ENCODE measurements around the gene TAB2.
"Not testable (repeated sequence)": the region's sequence is repeated elsewhere in the genome, so short reads cannot be mapped to it uniquely, and the experiment has no call there.

Gene TAB2

DNA sequence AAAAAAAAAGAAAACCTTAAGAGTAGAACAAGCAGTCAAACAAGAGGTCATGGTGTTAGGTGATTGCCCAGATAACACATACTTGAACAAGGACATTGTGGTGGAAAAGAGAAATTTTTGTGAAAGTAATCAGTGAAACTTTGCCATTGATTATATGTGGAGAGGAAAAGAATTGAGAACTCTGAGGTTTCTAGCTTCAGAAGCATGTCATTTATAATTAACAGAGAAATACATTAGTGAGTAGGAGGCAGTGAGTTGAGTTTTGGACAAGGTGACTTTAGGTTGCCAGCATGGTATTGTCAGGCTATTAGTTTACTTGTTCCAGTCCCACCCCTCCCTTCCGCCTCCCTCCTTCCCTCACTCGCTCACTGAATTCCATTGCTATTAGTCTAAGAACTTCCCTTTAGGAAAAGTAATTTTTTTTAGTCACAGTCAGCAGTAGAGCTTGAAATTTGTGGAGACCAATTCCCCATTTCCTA lies 17.2 kb downstream of the TAB2 start:
- no peak for DNase-seq

DNA sequence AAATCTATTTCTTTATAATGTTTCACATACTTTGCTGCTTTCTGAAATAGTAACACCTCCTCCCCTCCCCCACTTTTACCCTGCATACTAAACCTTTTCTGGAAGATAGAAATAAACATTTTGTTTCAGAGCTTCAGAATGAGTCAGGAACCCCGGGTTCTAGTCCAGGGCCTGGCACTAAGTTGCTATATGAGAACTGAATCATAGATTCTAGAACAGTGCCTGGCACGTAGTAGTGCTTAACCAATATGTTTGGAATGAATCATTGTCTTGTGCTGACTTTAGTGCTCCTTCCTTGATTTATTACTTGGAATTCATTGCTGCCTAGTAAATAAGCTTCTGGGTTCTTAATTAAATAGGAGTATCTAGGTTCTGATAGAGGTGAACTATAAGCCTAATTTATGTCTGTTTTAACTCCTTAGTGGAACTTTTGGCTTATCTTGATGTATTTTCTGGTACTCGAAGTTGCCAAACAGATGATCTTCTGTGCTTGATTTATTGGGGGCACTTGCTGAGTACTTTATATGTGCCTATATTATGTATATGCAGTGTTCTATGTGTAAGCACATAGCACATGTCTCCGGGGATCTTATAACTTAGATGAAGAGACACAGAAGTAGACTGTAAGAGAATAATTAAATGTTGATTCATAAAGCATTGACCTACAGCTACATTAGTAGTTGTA lies 18.6 kb downstream of the TAB2 start:
- peak; percentile 33 for DNase-seq

DNA sequence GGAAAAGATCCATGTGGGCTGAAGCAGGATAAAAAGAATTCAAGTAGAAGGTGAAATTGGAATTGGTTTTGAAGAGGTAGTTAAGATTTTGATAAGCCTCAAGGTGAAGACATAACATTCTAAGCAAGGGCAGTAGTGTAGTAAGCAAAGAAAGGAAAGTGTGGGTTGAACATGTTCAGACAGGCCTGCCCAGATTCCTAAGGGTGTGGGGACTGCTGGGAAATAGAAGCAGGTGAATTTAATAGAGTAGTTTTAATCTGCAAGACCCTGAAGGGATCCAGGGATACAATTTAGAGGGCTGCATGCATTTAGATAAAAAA lies 19.1 kb downstream of the TAB2 start:
- no peak for DNase-seq

DNA sequence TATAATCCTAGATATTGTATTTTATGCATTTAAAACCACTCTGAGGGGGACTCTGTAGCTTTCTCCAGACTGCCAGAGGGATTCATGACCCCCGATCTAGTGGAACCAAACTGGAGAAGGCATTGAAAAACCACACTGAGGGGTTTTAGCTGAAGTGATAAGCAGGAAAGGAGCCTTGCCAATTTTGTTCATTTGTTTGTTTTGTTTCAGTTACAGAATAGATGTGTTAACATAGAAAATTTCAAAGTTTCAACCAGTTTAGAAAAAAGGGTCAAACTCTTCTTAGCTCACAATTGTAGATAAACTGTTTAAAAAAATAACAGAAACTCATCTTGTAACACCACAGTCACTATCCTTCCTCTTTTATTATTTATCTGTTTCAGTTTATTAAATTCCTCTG lies 19.8 kb downstream of the TAB2 start:
- DNase-seq: no peak

GRCh38 chr6:149340200-149340599 lies 22.7 kb downstream of the TAB2 start:
- no peak for DNase-seq

GRCh38 chr6:149342525-149342924 lies 25.0 kb downstream of the TAB2 start:
- no peak for DNase-seq

GRCh38 chr6:149343501-149343900 lies 26.0 kb downstream of the TAB2 start:
- no peak for DNase-seq

DNA sequence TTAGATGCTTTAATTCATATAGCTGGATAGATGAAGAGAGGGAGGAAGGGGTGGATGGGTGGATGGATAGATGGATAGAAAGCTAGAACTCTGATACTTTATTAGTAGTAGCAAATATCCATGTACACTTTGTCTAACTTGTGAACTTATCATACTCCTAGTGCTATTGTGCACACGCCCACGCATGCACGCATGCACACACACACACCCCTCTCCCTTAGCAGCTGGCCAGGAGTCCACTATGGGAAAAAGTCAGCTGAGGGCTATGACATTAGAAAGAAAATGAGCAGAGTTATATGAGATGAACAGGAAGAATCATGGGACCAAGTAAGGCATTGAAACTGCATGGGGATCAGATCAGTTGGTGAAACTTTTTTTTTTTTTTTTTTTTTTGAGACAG lies 28.6 kb downstream of the TAB2 start:
- DNase-seq: no peak

GRCh38 chr6:149347067-149347466 lies 29.6 kb downstream of the TAB2 start:
- no peak for DNase-seq

DNA sequence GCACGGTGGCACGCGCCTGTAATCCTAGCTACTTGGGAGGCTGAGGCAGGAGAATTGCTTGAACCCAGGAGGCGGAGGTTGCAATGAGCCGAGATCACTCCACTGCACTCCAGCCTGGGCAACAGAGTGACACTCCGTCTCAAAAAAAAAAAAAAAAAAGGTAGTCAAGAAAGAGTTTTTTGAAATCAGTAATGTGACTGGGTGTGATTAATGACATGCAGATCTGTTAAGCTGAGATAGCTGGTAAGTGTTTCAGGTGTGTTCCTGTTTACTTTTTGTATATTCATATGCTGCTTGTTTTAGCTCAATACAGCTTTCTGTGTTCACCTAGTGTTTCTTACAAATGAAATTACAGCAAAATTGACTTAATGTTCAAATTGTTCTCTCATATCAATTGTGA lies 31.8 kb downstream of the TAB2 start:
- not testable (repeated sequence) for DNase-seq

- no peak for DNase-seq
Observed at GRCh38 chr6:149354009-149354408, 36.5 kb downstream of the TAB2 start.

GRCh38 chr6:149356081-149356750 lies 38.7 kb downstream of the TAB2 start:
- DNase-seq: no peak

DNA sequence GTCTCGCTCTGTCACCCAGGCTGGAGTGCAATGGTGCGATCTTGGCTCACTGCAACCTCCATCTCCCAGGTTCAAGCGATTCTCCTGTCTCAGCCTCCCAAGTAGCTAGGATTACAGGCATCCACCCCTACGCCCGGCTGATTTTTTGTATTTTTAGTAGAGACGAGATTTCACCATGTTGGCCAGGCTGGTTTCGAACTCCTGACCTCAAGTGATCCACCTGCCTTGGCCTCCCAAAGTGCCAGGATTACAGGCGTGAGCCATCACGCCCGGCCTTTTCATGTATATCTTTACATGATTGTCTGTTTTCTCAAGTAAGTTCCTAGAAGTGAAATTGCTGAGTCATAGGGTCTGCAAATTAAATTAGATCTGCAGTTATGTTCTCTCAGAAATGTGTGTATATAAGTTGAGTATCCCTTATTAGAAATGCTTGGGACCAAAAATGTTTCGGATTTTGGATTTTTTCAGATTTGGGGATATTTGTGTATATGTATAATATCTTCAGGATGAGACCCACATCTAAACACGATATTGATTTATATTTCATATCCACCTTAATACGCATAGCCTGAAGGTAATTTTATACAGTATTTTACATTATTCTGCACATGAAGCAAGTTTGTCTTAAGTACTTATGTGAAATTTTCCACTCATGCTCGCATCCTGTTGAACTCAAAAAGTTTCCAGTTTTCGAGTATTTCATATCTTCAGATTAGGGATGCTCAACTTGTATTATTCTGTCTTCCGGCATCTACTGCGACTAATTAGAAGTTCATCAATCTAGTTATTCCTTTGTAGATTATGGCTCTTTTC lies 40.4 kb downstream of the TAB2 start:
- no peak for DNase-seq

GRCh38 chr6:149359440-149359839 lies 41.9 kb downstream of the TAB2 start:
- DNase-seq: no peak

DNA sequence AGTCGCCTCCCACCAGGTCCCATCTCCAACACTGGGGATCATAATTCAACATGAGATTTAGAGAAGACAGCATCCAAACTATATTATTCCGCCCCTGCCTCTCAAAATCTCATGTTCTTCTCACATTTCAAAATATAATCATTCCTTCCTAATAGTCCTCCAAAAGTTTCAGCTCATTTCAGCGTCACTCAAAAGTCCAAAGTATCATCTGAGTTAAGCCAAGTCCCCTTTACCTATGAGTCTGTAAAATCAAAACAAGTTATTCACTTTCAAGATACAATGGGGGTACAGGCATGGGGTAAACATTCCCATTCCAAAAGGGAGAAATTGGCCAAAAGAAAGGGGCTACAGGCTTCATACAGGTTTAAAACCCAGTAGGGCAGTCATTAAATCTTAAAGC lies 43.0 kb downstream of the TAB2 start:
- no peak for DNase-seq

GRCh38 chr6:149362289-149362688 lies 44.8 kb downstream of the TAB2 start:
- no peak for DNase-seq

- DNase-seq: no peak
Observed at GRCh38 chr6:149363154-149363553, 45.6 kb downstream of the TAB2 start.

DNA sequence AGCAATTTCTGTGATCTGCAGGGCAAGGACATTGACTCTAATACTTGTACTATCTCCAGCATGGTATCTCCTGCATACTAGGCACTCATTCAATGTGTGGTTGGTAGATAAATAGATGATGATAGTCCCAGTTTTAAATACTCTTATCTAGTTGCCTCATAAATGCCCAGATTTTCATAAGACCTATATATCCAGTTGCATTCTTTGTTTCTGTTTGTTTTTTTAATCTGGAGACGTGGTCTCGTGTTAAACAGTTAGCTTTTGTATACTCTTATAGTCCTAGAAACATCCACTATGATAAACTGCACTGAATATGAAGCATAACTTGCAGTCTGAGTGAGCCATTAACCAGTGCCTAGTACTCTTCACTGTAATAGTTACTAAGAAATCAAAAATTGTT lies 47.0 kb downstream of the TAB2 start:
- no peak for DNase-seq

- DNase-seq: no peak
Observed at GRCh38 chr6:149365197-149365596, 47.7 kb downstream of the TAB2 start.

GRCh38 chr6:149366267-149366921 lies 48.9 kb downstream of the TAB2 start:
- DNase-seq: no peak

DNA sequence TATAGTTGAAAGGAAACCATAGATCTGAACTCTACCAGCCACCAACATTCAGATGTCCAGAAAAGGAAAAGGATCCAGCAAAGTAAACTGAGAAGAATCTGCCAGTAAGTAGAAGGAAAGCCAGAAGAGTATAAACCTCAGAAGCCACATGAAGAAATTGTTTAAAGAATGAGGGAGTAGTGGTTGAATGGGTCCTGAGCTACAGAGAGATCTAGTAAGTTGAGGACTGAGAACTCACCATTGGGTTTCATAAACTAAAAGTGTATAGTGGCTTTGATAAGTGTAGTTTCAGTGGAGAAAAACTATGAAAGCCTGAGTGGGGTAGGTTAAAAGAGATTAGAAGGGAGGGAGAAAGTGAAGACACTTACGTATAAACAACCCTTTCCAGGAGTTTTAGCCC lies 50.6 kb downstream of the TAB2 start:
- DNase-seq: no peak

- DNase-seq: no peak
Observed at GRCh38 chr6:149371154-149371553, 53.6 kb downstream of the TAB2 start.

DNA sequence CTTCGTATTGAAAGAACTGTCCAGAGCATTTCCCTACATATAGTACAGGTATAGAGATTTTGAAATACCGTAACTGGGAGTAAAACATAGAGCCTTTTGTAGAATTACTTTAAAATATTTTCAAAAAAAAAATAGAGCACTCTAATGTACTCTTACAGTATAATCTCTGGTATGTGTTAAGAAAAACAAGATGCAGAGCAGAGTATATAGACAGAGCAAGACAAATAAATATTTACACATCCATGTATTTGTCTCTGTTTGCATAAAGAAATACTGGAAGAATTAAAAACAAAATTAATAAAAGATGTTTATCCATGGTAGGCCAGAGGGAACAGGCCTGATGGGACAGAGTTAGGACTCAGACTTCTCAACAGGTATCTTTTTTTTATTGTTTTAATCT lies 54.5 kb downstream of the TAB2 start:
- no peak for DNase-seq

DNA sequence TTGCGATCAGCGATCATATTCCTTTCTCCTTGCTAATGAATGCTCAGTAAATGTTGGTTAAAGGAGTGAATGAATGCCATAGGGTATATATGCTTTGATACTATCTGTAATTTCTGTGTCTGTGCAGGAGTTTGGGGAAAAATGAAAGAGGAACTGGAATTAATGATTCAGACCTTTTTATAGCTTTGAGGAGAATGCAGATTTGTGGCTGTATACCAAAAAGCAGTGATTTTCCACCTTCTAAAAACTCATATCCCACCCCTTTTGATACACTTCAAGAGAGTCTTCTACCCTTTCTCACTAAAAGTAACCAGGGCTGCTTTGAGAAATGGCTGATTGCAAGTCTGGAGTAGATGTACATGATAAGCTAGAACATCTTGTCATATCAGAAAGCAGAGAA lies 56.0 kb downstream of the TAB2 start:
- DNase-seq: no peak
